Measurements from ENCODE around the gene SPAAR. TPM values are rescaled to one million over a fixed set of nuclear protein-coding genes. Genes with fewer than 3 reads are reported as not detected.

The SPAAR gene
- total RNA-seq, 1 donor from 2014 or later, result not detected

DNA sequence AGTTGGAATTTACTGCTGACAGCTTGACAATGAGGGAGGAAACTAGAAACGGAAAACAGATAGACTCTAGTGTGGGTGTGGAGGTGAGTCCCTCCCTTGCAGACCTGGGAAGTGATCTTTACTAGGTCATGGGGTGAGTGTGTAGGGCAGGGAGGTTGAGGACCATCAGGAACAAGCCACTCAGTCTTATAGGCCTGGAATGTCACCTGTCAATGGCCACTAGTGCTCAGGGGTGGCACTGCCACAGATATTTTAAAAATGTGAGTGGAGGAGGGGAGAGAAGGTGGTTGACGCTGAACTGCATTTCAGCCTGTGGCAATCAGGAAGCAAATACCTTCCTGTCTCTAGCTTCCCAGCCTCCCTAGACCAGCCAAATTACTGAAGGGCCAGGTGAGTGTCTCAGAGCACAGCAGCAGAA lies 39.6 kb downstream of the SPAAR start:
- no peak for DNase-seq (ENCODE audit: extremely low spot score, unreplicated experiment)
- H3K36me3 Mint-ChIP-seq, result no peaks in the 10 kb centered on the region
- no peaks in the 10 kb centered on the region for H3K9me3 Mint-ChIP-seq
- H3K27me3 Mint-ChIP-seq, result peaks cover 35% of the 10 kb centered on the region
- TF ChIP-seq, protein P1, sequence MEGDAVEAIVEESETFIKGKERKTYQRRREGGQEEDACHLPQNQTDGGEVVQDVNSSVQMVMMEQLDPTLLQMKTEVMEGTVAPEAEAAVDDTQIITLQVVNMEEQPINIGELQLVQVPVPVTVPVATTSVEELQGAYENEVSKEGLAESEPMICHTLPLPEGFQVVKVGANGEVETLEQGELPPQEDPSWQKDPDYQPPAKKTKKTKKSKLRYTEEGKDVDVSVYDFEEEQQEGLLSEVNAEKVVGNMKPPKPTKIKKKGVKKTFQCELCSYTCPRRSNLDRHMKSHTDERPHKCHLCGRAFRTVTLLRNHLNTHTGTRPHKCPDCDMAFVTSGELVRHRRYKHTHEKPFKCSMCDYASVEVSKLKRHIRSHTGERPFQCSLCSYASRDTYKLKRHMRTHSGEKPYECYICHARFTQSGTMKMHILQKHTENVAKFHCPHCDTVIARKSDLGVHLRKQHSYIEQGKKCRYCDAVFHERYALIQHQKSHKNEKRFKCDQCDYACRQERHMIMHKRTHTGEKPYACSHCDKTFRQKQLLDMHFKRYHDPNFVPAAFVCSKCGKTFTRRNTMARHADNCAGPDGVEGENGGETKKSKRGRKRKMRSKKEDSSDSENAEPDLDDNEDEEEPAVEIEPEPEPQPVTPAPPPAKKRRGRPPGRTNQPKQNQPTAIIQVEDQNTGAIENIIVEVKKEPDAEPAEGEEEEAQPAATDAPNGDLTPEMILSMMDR (conservative IDR thresholded peaks at IDR 0.05), result no peak
- H3K27ac Mint-ChIP-seq, result no peak overlapping the region
- H3K4me3 Mint-ChIP-seq, result no peak overlapping the region
- peaks cover 6% of the 10 kb centered on the region for H3K4me1 Mint-ChIP-seq (ENCODE audit: unreplicated experiment)

DNA sequence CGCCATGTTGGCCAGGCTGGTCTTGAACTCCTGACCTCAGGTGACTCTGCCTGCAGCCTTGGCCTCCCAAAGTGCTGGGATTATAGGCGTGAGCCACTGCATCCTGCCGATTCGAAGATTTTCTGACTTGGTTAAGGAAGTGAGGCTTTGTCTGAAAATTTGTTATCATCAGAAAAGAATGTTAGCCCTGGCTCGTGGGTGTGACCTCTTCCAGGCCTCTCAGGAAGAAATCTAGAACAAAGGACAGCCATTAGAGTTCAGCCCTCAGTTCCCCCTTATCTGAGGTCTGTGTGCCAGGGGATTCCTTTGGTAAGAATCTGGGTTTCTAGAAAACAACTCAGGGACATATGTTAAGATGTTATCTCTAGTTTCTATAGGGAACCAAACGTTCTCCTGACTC lies 42.4 kb downstream of the SPAAR start:
- peaks cover 39% of the 10 kb centered on the region for H3K27me3 Mint-ChIP-seq
- no peak overlapping the region for H3K27ac Mint-ChIP-seq
- no peaks in the 10 kb centered on the region for H3K9me3 Mint-ChIP-seq
- no peak overlapping the region for H3K4me3 Mint-ChIP-seq
- TF ChIP-seq, protein P1 (conservative IDR thresholded peaks at IDR 0.05), result no peak
- H3K4me1 Mint-ChIP-seq (ENCODE audit: unreplicated experiment), result no peaks in the 10 kb centered on the region
- no peak for DNase-seq (ENCODE audit: extremely low spot score, unreplicated experiment)
- no peaks in the 10 kb centered on the region for H3K36me3 Mint-ChIP-seq

DNA sequence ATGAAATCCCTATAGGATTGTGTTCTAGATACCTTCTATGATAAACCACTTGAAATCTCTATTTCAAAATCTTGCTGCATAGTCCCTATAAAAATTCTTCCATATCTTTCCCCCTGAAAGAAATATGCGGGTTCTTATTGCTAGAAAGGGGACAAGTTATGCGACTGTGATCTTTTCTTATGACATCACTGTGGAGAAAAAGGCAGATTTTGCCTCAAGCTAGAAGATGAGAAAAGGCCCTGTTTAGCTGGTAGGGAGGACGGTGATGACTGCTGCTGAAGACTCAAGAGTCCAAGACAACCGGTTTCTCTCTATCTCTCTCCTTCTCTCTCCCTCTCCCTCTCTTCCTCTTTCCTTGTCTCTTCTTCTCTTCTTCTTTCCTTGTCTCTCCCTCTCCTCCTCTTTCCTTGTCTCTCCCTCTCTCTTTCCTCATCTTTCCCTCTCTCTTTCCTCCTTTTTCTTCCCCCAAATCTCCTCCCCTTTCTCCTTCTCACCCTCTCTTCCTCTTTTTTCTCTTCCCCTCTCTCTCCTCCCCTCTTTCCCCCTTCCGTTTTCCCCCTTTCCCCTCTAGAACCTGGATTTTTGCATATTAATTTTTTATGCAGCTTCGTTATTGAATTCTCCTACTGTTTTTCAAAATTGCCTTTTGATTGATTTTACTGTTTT lies 43.4 kb downstream of the SPAAR start:
- Mint-ChIP-seq H3K9me3 (no peaks in the 10 kb centered on the region), H3K27ac (no peak overlapping the region), H3K36me3 (no peaks in the 10 kb centered on the region), H3K4me1 (ENCODE audit: unreplicated experiment) (no peaks in the 10 kb centered on the region), H3K4me3 (no peak overlapping the region), H3K27me3 (peaks cover 48% of the 10 kb centered on the region)
- TF ChIP-seq, protein P1 (conservative IDR thresholded peaks at IDR 0.05), result no peak
- DNase-seq (ENCODE audit: extremely low spot score, unreplicated experiment), result no peak

DNA sequence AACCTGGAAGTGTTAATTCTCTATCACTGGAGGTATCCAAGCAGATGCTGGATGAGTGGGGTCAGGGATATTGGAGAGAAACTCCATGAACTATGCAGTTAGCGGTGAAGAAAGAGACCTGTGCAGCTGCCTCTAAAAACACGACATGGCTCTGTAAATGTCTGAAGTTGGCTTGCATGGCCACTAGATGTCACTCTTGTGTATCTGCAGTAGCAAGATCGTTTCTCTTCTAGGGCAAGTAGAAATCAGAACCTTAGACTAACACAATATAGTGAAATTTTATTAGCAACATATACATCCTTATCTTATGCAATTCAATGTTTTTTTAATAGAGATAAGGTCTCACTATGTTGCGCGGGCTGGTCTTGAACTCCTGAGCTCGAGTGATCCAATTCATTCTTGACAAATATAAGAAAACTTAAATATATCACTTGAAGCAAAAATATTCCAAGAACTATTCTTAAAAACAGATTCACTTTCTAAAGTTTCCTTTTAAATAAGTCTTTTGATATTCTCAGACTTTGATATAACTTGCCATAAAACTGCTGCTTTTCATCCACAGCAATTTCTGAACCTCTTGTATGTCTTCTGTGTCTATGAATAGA lies 45.8 kb downstream of the SPAAR start:
- TF ChIP-seq, protein P1 (conservative IDR thresholded peaks at IDR 0.05), result peak; percentile 96
- no peaks in the 10 kb centered on the region for H3K36me3 Mint-ChIP-seq
- no peaks in the 10 kb centered on the region for H3K9me3 Mint-ChIP-seq
- peaks cover 60% of the 10 kb centered on the region for H3K27me3 Mint-ChIP-seq
- DNase-seq (ENCODE audit: extremely low spot score, unreplicated experiment), result no peak
- H3K4me3 Mint-ChIP-seq, result no peak overlapping the region
- no peak overlapping the region for H3K27ac Mint-ChIP-seq
- no peaks in the 10 kb centered on the region for H3K4me1 Mint-ChIP-seq (ENCODE audit: unreplicated experiment)

DNA sequence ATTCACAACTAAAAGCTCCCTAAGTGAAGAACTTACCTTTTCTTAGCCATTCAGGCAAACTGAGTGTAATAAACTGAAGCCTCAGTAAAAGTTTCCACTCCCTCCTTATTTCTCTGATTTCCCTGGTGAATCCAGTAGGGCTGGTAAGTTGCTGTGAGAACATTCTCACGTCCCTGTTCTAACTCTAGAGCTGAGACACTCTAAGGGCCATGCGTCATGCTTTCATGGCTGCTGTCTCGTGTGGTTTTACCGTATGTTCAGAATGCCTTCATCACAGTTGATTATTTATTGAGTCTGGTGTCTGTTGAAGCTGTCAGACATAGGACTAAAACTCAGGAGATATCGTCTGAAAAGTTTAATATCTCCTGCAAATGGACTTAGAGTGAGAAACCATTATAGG lies 47.4 kb downstream of the SPAAR start:
- TF ChIP-seq, protein P1 (conservative IDR thresholded peaks at IDR 0.05), result no peak
- Mint-ChIP-seq H3K9me3 (no peaks in the 10 kb centered on the region), H3K27ac (no peak overlapping the region), H3K4me1 (ENCODE audit: unreplicated experiment) (no peaks in the 10 kb centered on the region), H3K4me3 (no peak overlapping the region), H3K27me3 (peaks cover 73% of the 10 kb centered on the region), H3K36me3 (no peaks in the 10 kb centered on the region)
- no peak for DNase-seq (ENCODE audit: extremely low spot score, unreplicated experiment)
